ENCODE measurements around the gene CRIP2. TPM values are rescaled to one million over a fixed set of nuclear protein-coding genes. Genes with fewer than 3 reads are reported as not detected.

The CRIP2 gene
- polyA plus RNA-seq, 1 donor from 2014 or later = 214 TPM

DNA sequence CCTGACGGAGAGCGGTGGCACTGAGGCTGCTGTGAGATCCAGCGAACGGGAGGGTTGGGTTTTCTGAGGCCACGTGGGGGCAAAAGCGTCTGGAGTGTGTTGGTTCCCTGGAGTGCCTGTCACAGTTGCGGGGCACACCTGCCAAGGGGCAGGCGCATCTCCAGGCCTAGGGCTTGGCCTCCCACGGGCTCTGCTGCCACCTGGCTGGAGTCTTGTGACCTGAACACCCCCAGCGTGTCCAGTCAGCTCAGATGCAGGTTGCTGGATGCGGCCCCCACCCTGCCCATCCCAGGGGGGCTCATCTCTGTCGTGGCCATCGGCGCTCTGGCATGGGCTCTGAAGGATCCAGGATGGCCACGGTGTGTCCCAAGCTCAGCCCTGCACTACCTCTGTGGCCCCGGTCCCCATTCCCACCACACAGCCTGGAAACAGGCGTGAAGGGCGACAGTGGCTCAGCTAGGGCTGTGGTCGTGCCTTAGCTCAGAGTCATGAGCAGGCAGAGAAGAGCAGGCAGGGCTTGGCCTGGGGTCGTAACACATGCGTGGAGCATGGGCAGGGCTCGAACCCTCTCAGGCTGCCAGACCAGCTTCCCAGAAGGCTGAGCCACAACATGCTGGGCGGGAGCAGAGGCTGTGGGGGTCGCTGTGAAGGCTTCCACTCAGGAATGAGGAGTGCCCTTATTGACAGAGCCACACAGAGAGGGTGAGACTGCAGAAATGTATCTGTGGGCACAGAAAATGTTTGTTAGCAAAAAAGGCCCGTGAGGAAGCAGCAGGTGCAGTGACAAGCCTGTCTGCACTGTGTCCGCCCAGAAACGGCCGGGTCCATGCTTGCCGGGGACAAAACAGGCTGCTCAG lies 23.5 kb upstream of the CRIP2 start:
- Histone ChIP-seq H3K4me2 (ENCODE audit: low read length) (no peak overlapping the region), H3K36me3 (ENCODE audit: insufficient read depth, low read length) (no peaks in the 10 kb centered on the region), H3K4me3 (ENCODE audit: low read length) (no peak overlapping the region), H3F3A (ENCODE audit: insufficient read depth, low read length, poor library complexity, severe bottlenecking) (no peaks in the 10 kb centered on the region), H3K79me2 (replicated peaks; ENCODE audit: insufficient read depth, low read length) (no peaks in the 10 kb centered on the region), H4K20me1 (ENCODE audit: insufficient read depth) (no peaks in the 10 kb centered on the region), H3K27ac (ENCODE audit: low read length) (no peak overlapping the region), H3K27me3 (ENCODE audit: insufficient read depth, low read depth, low read length) (no peaks in the 10 kb centered on the region), H3K9ac (ENCODE audit: low read length) (no peak overlapping the region), H3K9me2 (ENCODE audit: insufficient read depth, low read length) (no peaks in the 10 kb centered on the region), H2AFZ (ENCODE audit: low read depth, low read length) (no peak overlapping the region), H3K9me3 (ENCODE audit: low read length) (no peaks in the 10 kb centered on the region)
- TF ChIP-seq POLR2AphosphoS5 (IDR thresholded peaks at IDR 0.05) (no peak), CTCF (IDR thresholded peaks at IDR 0.05; ENCODE audit: poor library complexity, severe bottlenecking) (no peak), RAD21 (conservative IDR thresholded peaks at IDR 0.05) (no peak), MXI1 (conservative IDR thresholded peaks at IDR 0.05; ENCODE audit: poor library complexity, severe bottlenecking) (no peak), EZH2 (IDR thresholded peaks at IDR 0.05; ENCODE audit: borderline replicate concordance, insufficient read depth, low read length, poor library complexity, severe bottlenecking) (no peak)
- TF ChIP-seq, protein P1, sequence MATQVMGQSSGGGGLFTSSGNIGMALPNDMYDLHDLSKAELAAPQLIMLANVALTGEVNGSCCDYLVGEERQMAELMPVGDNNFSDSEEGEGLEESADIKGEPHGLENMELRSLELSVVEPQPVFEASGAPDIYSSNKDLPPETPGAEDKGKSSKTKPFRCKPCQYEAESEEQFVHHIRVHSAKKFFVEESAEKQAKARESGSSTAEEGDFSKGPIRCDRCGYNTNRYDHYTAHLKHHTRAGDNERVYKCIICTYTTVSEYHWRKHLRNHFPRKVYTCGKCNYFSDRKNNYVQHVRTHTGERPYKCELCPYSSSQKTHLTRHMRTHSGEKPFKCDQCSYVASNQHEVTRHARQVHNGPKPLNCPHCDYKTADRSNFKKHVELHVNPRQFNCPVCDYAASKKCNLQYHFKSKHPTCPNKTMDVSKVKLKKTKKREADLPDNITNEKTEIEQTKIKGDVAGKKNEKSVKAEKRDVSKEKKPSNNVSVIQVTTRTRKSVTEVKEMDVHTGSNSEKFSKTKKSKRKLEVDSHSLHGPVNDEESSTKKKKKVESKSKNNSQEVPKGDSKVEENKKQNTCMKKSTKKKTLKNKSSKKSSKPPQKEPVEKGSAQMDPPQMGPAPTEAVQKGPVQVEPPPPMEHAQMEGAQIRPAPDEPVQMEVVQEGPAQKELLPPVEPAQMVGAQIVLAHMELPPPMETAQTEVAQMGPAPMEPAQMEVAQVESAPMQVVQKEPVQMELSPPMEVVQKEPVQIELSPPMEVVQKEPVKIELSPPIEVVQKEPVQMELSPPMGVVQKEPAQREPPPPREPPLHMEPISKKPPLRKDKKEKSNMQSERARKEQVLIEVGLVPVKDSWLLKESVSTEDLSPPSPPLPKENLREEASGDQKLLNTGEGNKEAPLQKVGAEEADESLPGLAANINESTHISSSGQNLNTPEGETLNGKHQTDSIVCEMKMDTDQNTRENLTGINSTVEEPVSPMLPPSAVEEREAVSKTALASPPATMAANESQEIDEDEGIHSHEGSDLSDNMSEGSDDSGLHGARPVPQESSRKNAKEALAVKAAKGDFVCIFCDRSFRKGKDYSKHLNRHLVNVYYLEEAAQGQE (IDR thresholded peaks at IDR 0.05; ENCODE audit: borderline replicate concordance) = no peak

DNA sequence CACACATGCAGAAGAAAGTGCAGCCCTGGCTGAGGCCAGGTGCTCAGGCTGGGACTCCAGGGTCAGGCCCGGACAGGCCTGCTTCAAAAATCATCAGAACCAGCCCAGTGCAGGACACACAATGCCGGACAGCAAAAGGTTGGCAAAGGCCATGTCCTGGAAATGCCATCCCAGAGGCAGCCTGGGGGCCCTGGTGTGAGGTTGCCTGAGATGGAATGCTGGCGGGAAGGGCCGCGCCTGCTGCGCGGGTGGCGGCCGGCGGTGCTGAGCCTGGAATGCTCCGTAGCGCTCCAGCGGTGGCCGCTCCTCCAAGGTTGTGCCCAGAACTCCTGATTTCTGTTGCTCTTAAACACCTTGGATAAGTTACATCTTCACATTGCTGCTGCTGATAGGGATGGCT lies 21.7 kb upstream of the CRIP2 start:
- no peak overlapping the region for H3K9ac ChIP-seq (ENCODE audit: low read length)
- H3F3A ChIP-seq (ENCODE audit: insufficient read depth, low read length, poor library complexity, severe bottlenecking) = no peaks in the 10 kb centered on the region
- H3K4me3 ChIP-seq (ENCODE audit: low read length) = no peak overlapping the region
- no peak overlapping the region for H3K27ac ChIP-seq (ENCODE audit: low read length)
- H4K20me1 ChIP-seq (ENCODE audit: insufficient read depth) = no peaks in the 10 kb centered on the region
- H3K79me2 ChIP-seq (replicated peaks; ENCODE audit: insufficient read depth, low read length) = no peaks in the 10 kb centered on the region
- no peaks in the 10 kb centered on the region for H3K27me3 ChIP-seq (ENCODE audit: insufficient read depth, low read depth, low read length)
- TF ChIP-seq POLR2AphosphoS5 (IDR thresholded peaks at IDR 0.05) (no peak), CTCF (IDR thresholded peaks at IDR 0.05; ENCODE audit: poor library complexity, severe bottlenecking) (no peak), SMC3 (conservative IDR thresholded peaks at IDR 0.05; ENCODE audit: poor library complexity) (no peak), MXI1 (conservative IDR thresholded peaks at IDR 0.05; ENCODE audit: poor library complexity, severe bottlenecking) (no peak)
- TF ChIP-seq, protein P1 (IDR thresholded peaks at IDR 0.05; ENCODE audit: borderline replicate concordance) = no peak
- no peaks in the 10 kb centered on the region for H3K9me2 ChIP-seq (ENCODE audit: insufficient read depth, low read length)
- H3K9me3 ChIP-seq (ENCODE audit: low read length) = no peaks in the 10 kb centered on the region
- no peak overlapping the region for H2AFZ ChIP-seq (ENCODE audit: low read depth, low read length)
- H3K36me3 ChIP-seq (ENCODE audit: insufficient read depth, low read length) = no peaks in the 10 kb centered on the region
- H3K4me2 ChIP-seq (ENCODE audit: low read length) = no peak overlapping the region

All from neural cell (in vitro differentiated cells).